AG08396 (cell line): ENCODE results near the gene CDK5RAP3.

Experiments
- DNase-seq: peaks from one replicate; pipeline ENCODE4 v3.0.0; 2012; ENCODE audit warnings: low spot score, mixed read lengths

The CDK5RAP3 gene

DNA sequence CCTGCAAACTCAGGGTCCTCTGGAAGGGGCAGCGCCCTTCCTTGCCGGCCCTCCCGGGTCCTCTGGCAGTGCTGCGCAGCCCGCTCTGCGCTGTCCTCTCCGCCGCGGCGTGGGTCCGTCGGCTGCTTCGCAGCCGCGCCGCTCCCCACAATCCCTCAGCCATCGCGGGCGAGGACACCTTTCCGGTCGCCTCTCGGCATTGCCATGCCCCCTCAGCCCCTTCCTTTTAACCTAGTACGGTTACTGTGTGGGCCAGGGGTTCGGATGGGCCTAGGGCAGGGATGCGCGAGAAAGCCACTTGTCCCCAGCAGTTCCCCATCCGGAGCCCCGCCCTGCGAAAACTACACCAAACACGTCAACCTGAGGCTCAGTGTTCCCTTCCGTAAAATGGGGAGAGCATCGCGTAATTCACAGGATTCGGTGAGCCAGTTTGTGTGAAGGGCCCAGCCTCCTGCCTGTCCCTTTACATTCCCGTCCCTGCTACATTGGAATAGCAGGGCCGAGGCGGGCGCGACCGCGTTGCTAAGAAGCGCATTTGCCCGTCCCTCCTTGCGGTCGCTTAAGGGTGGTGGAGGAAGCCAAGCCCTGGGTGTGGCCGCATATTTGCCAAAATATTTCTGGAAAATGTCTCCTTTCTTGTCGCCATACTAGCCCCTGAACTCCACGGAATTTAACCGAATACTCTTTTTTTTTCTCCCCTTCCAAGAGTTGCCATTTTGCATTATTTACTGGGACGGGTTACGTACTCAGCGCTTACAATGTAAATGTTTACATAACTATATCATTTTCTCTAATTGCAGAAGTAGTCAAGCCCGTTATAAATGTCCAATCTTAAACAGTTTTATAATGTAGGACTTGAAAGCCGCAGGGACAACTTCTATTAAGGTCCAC, 53.5 kb downstream of the CDK5RAP3 start:
- DNase-seq, result no peak

DNA sequence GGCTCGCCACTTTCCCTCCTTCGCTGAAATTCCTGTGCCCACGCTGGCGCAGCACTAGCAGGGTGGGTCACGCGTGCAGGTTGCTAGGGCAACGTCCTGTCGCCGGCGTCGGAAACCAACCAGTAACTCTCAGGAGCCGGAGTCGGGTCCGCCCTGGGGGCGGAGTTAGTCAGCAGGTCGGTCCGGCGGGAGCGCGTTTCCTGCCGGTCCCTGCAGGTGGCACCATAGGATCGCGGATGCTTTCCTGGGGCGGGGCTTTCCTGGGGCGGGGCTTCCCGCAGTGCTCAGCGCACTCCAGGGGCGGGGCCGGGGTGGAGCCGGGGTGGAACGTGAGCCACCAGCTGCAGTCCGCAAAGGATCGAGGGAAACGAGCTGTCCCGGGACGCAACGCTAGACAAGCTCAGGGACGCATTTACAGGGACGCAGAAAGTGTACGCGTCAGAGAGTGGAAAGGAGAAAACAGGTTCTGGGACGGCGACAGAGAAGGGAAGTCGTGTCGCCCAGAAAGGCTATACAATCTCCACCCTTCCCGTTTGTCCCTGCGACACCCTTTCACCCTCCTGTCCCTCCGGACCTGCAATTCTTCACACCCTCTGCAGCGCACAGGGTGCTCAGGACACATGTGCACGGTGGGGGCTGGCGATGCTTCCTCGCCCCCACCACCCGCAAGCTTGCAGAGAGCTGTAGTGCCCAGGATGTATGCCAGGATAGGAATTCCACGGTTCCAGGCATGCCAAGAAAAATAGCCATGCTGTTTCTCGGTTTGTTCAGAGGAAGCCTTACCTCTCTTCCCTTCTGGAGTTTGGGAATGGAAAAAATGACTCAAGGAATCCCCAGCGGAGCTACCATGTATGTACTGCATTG, 54.4 kb downstream of the CDK5RAP3 start:
- DNase-seq, result peak; percentile 95

DNA sequence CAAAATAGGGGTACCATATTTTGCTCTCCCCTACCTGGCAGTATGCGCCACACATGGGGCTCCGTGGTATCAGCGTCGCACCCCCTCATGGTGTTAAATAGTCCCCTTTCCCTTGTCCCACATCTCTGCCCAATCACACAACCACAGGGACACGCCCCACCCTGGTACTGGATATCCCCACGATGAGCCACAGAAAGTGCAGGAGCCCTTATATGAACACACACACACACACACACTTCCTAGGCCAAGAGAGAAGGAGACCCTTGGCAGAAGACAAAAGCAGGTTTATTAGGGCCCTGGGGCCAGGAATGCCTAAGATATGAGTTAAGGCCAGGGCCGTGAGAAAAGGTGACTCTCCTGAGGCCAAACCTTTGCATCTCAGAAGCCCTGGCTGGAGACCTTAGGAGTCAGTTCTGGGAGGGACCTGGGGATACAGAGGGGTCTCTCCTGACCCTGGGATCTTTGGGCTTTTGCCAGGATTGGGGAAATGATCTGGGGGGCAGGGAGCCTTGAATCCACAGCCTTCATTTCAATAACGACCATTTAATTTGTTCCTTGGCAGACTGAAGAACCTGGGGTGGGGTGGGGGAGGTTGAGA, 55.1 kb downstream of the CDK5RAP3 start:
- DNase-seq, result no peak

GRCh38 chr17:48026502-48027321, 55.8 kb downstream of the CDK5RAP3 start:
- peak; percentile 90 for DNase-seq

GRCh38 chr17:48027322-48027981, 56.5 kb downstream of the CDK5RAP3 start:
- DNase-seq, result no peak

- DNase-seq, result no peak
Observed at GRCh38 chr17:48028736-48029135, 57.8 kb downstream of the CDK5RAP3 start.

GRCh38 chr17:48030531-48030930, 59.6 kb downstream of the CDK5RAP3 start:
- DNase-seq, result no peak
